Neural cell (in vitro differentiated cells): ENCODE results near the gene SPIB. TPM values are rescaled to one million over a fixed set of nuclear protein-coding genes. Genes with fewer than 3 reads are reported as not detected.

Experiments used
- H2AFZ ChIP-seq: fragments of 200-600, 300-800 bp; sonication (generic), shearing (Covaris generic); 2 replicates; pipeline ENCODE4 v1.6.0; 2014; ENCODE audit warnings: low read depth, mild to moderate bottlenecking, antibody characterized with exemption, low read length, moderate library complexity
- H3F3A ChIP-seq: fragments of 200-600 bp; shearing (Covaris generic); 2 replicates; pipeline ENCODE4 v1.6.1; 2016; ENCODE audit warnings: mild to moderate bottlenecking, moderate library complexity, mixed read lengths, antibody characterized with exemption, low read length; ENCODE audit not compliant: insufficient read depth, poor library complexity, severe bottlenecking
- H3K27ac ChIP-seq: fragments of 200-600, 300-800 bp; sonication (generic), shearing (Covaris generic); 2 replicates; pipeline ENCODE4 v1.5.1; 2014; ENCODE audit warnings: mild to moderate bottlenecking, low read length, moderate library complexity
- H3K27me3 ChIP-seq: fragments of 300-800, 200-600 bp; sonication (generic), shearing (Covaris generic); 2 replicates; pipeline ENCODE4 v1.6.0; 2014; ENCODE audit warnings: mild to moderate bottlenecking, low read depth, low read length, moderate library complexity; ENCODE audit not compliant: insufficient read depth
- H3K36me3 ChIP-seq: fragments of 300-800, 200-600 bp; sonication (generic), shearing (Covaris generic); 2 replicates; pipeline ENCODE4 v1.5.1; 2014; ENCODE audit warnings: mild to moderate bottlenecking, antibody characterized with exemption, low read length, moderate library complexity; ENCODE audit not compliant: insufficient read depth
- H3K4me2 ChIP-seq: fragments of 300-800, 200-600 bp; sonication (generic), shearing (Covaris generic); 2 replicates; pipeline ENCODE4 v1.6.0; 2014; ENCODE audit warnings: mild to moderate bottlenecking, low read length
- H3K4me3 ChIP-seq: fragments of 300-800, 200-600 bp; sonication (generic), shearing (Covaris generic); 2 replicates; pipeline ENCODE4 v1.5.1; 2014; ENCODE audit warnings: mild to moderate bottlenecking, low read length, moderate library complexity
- H3K79me2 ChIP-seq: fragments of 200-600 bp; shearing (Covaris generic); replicated peaks from 2 replicates; pipeline ENCODE4 v1.6.0; 2014; ENCODE audit warnings: mild to moderate bottlenecking, low read length, moderate library complexity; ENCODE audit not compliant: insufficient read depth
- H3K9ac ChIP-seq: fragments of 300-800, 200-600 bp; sonication (generic), shearing (Covaris generic); 2 replicates; pipeline ENCODE4 v1.6.1; 2016; ENCODE audit warnings: mild to moderate bottlenecking, low read length, mixed read lengths
- H3K9me2 ChIP-seq: fragments of 200-600 bp; shearing (Covaris generic); 2 replicates; pipeline ENCODE4 v1.6.1; 2016; ENCODE audit warnings: mild to moderate bottlenecking, low read length, mixed read lengths; ENCODE audit not compliant: insufficient read depth
- H3K9me3 ChIP-seq: fragments of 200-600, 300-800 bp; sonication (generic), shearing (Covaris generic); 2 replicates; pipeline ENCODE4 v1.6.1; 2016; ENCODE audit warnings: mild to moderate bottlenecking, mixed run types, low read length, moderate library complexity, mixed read lengths
- H4K20me1 ChIP-seq: fragments of 200-600 bp; shearing (Covaris generic); 2 replicates; pipeline ENCODE4 v1.6.1; 2016; ENCODE audit warnings: mild to moderate bottlenecking, mixed run types; ENCODE audit not compliant: insufficient read depth
- CTCF ChIP-seq: fragments of 450-650 bp; IDR thresholded peaks from 2 replicates; pipeline ENCODE4 v1.5.1; 2014; ENCODE audit warnings: antibody characterized with exemption, mild to moderate bottlenecking, moderate library complexity; ENCODE audit not compliant: poor library complexity, severe bottlenecking
- EP300 ChIP-seq: fragments of 450-650 bp; conservative IDR thresholded peaks from 2 replicates; pipeline ENCODE4 v1.6.1; 2014; ENCODE audit warnings: antibody characterized with exemption, mild to moderate bottlenecking, moderate library complexity; ENCODE audit not compliant: poor library complexity, severe bottlenecking
- EZH2 ChIP-seq: fragments of 200-600, 300-800 bp; shearing (Covaris generic), sonication (generic); IDR thresholded peaks from 2 replicates; pipeline ENCODE4 v1.6.1; 2014; ENCODE audit warnings: antibody characterized with exemption, low read length, borderline replicate concordance, mild to moderate bottlenecking; ENCODE audit not compliant: insufficient read depth, poor library complexity, severe bottlenecking
- MXI1 ChIP-seq: fragments of 450-650 bp; conservative IDR thresholded peaks from 2 replicates; pipeline ENCODE4 v1.6.1; 2014; ENCODE audit warnings: antibody characterized with exemption, mild to moderate bottlenecking; ENCODE audit not compliant: poor library complexity, severe bottlenecking
- POLR2AphosphoS5 ChIP-seq: IDR thresholded peaks from 2 replicates; pipeline ENCODE4 v1.6.1; 2012
- RAD21 ChIP-seq: fragments of 450-650 bp; conservative IDR thresholded peaks from 2 replicates; pipeline ENCODE4 v1.6.1; 2014; ENCODE audit warnings: antibody characterized with exemption, mild to moderate bottlenecking, moderate library complexity
- REST ChIP-seq: IDR thresholded peaks from 2 replicates; pipeline ENCODE4 v1.6.1; 2012; ENCODE audit warnings: borderline replicate concordance
- SMC3 ChIP-seq: fragments of 450-650 bp; conservative IDR thresholded peaks from 2 replicates; pipeline ENCODE4 v1.6.1; 2014; ENCODE audit warnings: antibody characterized with exemption, mild to moderate bottlenecking, moderate library complexity; ENCODE audit not compliant: poor library complexity
- TAF1 ChIP-seq: IDR thresholded peaks from 2 replicates; pipeline ENCODE4 v1.6.1; 2012; ENCODE audit warnings: low read depth
- polyA plus RNA-seq: library from polyadenylated mRNA; depleted of rRNA; stranded (reverse); fragments of >200 nt; gene quantifications from 2 replicates; pipeline ENCODE4 v1.2.3, GENCODE V29; 2014

The SPIB gene
- polyA plus RNA-seq, 1 donor from 2014 or later = not detected

GRCh38 chr19:50451223-50451534 is 32.4 kb downstream of the SPIB start:
- Histone ChIP-seq H3K36me3 (no peaks in the 10 kb centered on the region), H3K9me3 (no peaks in the 10 kb centered on the region), H3K9me2 (no peaks in the 10 kb centered on the region), H3K27ac (no peak overlapping the region), H3K27me3 (no peaks in the 10 kb centered on the region), H3F3A (no peaks in the 10 kb centered on the region), H3K4me2 (no peak overlapping the region), H3K4me3 (no peak overlapping the region), H4K20me1 (no peaks in the 10 kb centered on the region), H3K9ac (no peak overlapping the region), H3K79me2 (no peaks in the 10 kb centered on the region), H2AFZ (no peak overlapping the region)
- no peak for TF ChIP-seq RAD21
- TF ChIP-seq REST = no peak
- no peak for TF ChIP-seq CTCF
- TF ChIP-seq SMC3 = no peak
- no peak for TF ChIP-seq POLR2AphosphoS5
- no peak for TF ChIP-seq TAF1
- no peak for TF ChIP-seq EZH2
- no peak for TF ChIP-seq EP300
- TF ChIP-seq MXI1 = no peak

- no peaks in the 10 kb centered on the region for H3K9me2 ChIP-seq
- H3K4me3 ChIP-seq = no peak overlapping the region
- no peaks in the 10 kb centered on the region for H3K79me2 ChIP-seq
- no peaks in the 10 kb centered on the region for H3K36me3 ChIP-seq
- H3K9me3 ChIP-seq = no peaks in the 10 kb centered on the region
- H3K27me3 ChIP-seq = no peaks in the 10 kb centered on the region
- H3K4me2 ChIP-seq = no peak overlapping the region
- no peak overlapping the region for H3K27ac ChIP-seq
- H3F3A ChIP-seq = no peaks in the 10 kb centered on the region
- TF ChIP-seq CTCF = no peak
- no peak for TF ChIP-seq RAD21
- H3K9ac ChIP-seq = no peak overlapping the region
- H4K20me1 ChIP-seq = no peaks in the 10 kb centered on the region
- no peak overlapping the region for H2AFZ ChIP-seq
Observed at GRCh38 chr19:50453243-50453642, 34.5 kb downstream of the SPIB start.
